Neural cell (in vitro differentiated cells): ENCODE measurements around the gene UBN2. TPM values are rescaled to one million over a fixed set of nuclear protein-coding genes. Genes with fewer than 3 reads are reported as not detected.
"Not testable (repeated sequence)": the region's sequence is repeated elsewhere in the genome, so short reads cannot be mapped to it uniquely, and the experiment has no call there.

Experiments used
- H2AFZ ChIP-seq: fragments of 200-600, 300-800 bp; sonication (generic), shearing (Covaris generic); 2 replicates; pipeline ENCODE4 v1.6.0; 2014; ENCODE audit warnings: low read depth, mild to moderate bottlenecking, antibody characterized with exemption, low read length, moderate library complexity
- H3F3A ChIP-seq: fragments of 200-600 bp; shearing (Covaris generic); 2 replicates; pipeline ENCODE4 v1.6.1; 2016; ENCODE audit warnings: mild to moderate bottlenecking, moderate library complexity, mixed read lengths, antibody characterized with exemption, low read length; ENCODE audit not compliant: insufficient read depth, poor library complexity, severe bottlenecking
- H3K27ac ChIP-seq: fragments of 200-600, 300-800 bp; sonication (generic), shearing (Covaris generic); 2 replicates; pipeline ENCODE4 v1.5.1; 2014; ENCODE audit warnings: mild to moderate bottlenecking, low read length, moderate library complexity
- H3K27me3 ChIP-seq: fragments of 300-800, 200-600 bp; sonication (generic), shearing (Covaris generic); 2 replicates; pipeline ENCODE4 v1.6.0; 2014; ENCODE audit warnings: mild to moderate bottlenecking, low read depth, low read length, moderate library complexity; ENCODE audit not compliant: insufficient read depth
- H3K36me3 ChIP-seq: fragments of 300-800, 200-600 bp; sonication (generic), shearing (Covaris generic); 2 replicates; pipeline ENCODE4 v1.5.1; 2014; ENCODE audit warnings: mild to moderate bottlenecking, antibody characterized with exemption, low read length, moderate library complexity; ENCODE audit not compliant: insufficient read depth
- H3K4me2 ChIP-seq: fragments of 300-800, 200-600 bp; sonication (generic), shearing (Covaris generic); 2 replicates; pipeline ENCODE4 v1.6.0; 2014; ENCODE audit warnings: mild to moderate bottlenecking, low read length
- H3K4me3 ChIP-seq: fragments of 300-800, 200-600 bp; sonication (generic), shearing (Covaris generic); 2 replicates; pipeline ENCODE4 v1.5.1; 2014; ENCODE audit warnings: mild to moderate bottlenecking, low read length, moderate library complexity
- H3K79me2 ChIP-seq: fragments of 200-600 bp; shearing (Covaris generic); replicated peaks from 2 replicates; pipeline ENCODE4 v1.6.0; 2014; ENCODE audit warnings: mild to moderate bottlenecking, low read length, moderate library complexity; ENCODE audit not compliant: insufficient read depth
- H3K9ac ChIP-seq: fragments of 300-800, 200-600 bp; sonication (generic), shearing (Covaris generic); 2 replicates; pipeline ENCODE4 v1.6.1; 2016; ENCODE audit warnings: mild to moderate bottlenecking, low read length, mixed read lengths
- H3K9me2 ChIP-seq: fragments of 200-600 bp; shearing (Covaris generic); 2 replicates; pipeline ENCODE4 v1.6.1; 2016; ENCODE audit warnings: mild to moderate bottlenecking, low read length, mixed read lengths; ENCODE audit not compliant: insufficient read depth
- H3K9me3 ChIP-seq: fragments of 200-600, 300-800 bp; sonication (generic), shearing (Covaris generic); 2 replicates; pipeline ENCODE4 v1.6.1; 2016; ENCODE audit warnings: mild to moderate bottlenecking, mixed run types, low read length, moderate library complexity, mixed read lengths
- H4K20me1 ChIP-seq: fragments of 200-600 bp; shearing (Covaris generic); 2 replicates; pipeline ENCODE4 v1.6.1; 2016; ENCODE audit warnings: mild to moderate bottlenecking, mixed run types; ENCODE audit not compliant: insufficient read depth
- EP300 ChIP-seq: fragments of 450-650 bp; conservative IDR thresholded peaks from 2 replicates; pipeline ENCODE4 v1.6.1; 2014; ENCODE audit warnings: antibody characterized with exemption, mild to moderate bottlenecking, moderate library complexity; ENCODE audit not compliant: poor library complexity, severe bottlenecking
- EZH2 ChIP-seq: fragments of 200-600, 300-800 bp; shearing (Covaris generic), sonication (generic); IDR thresholded peaks from 2 replicates; pipeline ENCODE4 v1.6.1; 2014; ENCODE audit warnings: antibody characterized with exemption, low read length, borderline replicate concordance, mild to moderate bottlenecking; ENCODE audit not compliant: insufficient read depth, poor library complexity, severe bottlenecking
- MXI1 ChIP-seq: fragments of 450-650 bp; conservative IDR thresholded peaks from 2 replicates; pipeline ENCODE4 v1.6.1; 2014; ENCODE audit warnings: antibody characterized with exemption, mild to moderate bottlenecking; ENCODE audit not compliant: poor library complexity, severe bottlenecking
- POLR2AphosphoS5 ChIP-seq: IDR thresholded peaks from 2 replicates; pipeline ENCODE4 v1.6.1; 2012
- RAD21 ChIP-seq: fragments of 450-650 bp; conservative IDR thresholded peaks from 2 replicates; pipeline ENCODE4 v1.6.1; 2014; ENCODE audit warnings: antibody characterized with exemption, mild to moderate bottlenecking, moderate library complexity
- SMC3 ChIP-seq: fragments of 450-650 bp; conservative IDR thresholded peaks from 2 replicates; pipeline ENCODE4 v1.6.1; 2014; ENCODE audit warnings: antibody characterized with exemption, mild to moderate bottlenecking, moderate library complexity; ENCODE audit not compliant: poor library complexity
- TAF1 ChIP-seq: IDR thresholded peaks from 2 replicates; pipeline ENCODE4 v1.6.1; 2012; ENCODE audit warnings: low read depth
- polyA plus RNA-seq: library from polyadenylated mRNA; depleted of rRNA; stranded (reverse); fragments of >200 nt; gene quantifications from 2 replicates; pipeline ENCODE4 v1.2.3, GENCODE V29; 2014
- TF ChIP-seq, protein P1 (sequence below): fragments of 450-650 bp; IDR thresholded peaks from 2 replicates; pipeline ENCODE4 v1.5.1; 2014; ENCODE audit warnings: antibody characterized with exemption, mild to moderate bottlenecking, moderate library complexity; ENCODE audit not compliant: poor library complexity, severe bottlenecking
- TF ChIP-seq, protein P2 (sequence below): IDR thresholded peaks from 2 replicates; pipeline ENCODE4 v1.6.1; 2012; ENCODE audit warnings: borderline replicate concordance

The UBN2 gene
- polyA plus RNA-seq, 1 donor from 2014 or later: 18.2 TPM

DNA sequence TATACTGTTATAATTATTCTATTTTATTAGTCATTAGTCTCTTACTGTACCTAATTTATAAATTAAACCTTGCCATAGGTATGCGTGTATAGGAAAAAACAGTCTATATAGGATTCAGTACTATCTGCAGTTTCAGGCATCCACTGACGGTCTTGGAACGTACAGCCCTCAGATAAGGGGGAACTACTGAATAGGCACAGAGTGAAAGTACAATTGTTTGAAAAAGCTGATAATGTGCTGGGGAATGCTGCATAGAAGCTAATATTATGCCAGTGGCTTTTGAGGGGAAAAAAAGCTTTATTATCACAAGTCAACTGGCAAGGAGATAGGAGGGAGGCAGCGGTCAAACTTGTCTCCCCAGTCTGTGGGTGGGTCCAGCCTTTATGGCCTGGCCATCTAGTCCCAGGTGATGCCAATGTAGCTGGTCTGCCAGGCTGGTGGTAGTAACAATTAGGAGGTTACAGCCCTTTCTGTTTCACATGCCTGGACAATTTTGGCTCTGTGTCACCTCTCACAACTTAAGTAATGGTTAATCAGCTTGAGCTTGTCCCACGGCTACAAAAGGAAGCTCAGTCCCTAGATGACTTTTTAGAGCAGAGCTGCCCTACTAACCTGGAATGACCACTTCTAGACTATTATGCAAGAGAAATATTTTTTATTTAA, 101.8 kb downstream of the UBN2 start:
- Histone ChIP-seq H3F3A (no peaks in the 10 kb centered on the region), H3K27ac (no peak overlapping the region), H3K9me2 (no peaks in the 10 kb centered on the region), H3K79me2 (no peaks in the 10 kb centered on the region), H3K4me2 (no peak overlapping the region), H3K9ac (no peak overlapping the region), H3K4me3 (no peak overlapping the region), H4K20me1 (no peaks in the 10 kb centered on the region), H3K36me3 (no peaks in the 10 kb centered on the region), H3K9me3 (no peaks in the 10 kb centered on the region), H2AFZ (no peak overlapping the region), H3K27me3 (no peaks in the 10 kb centered on the region)
- TF ChIP-seq EZH2 (no peak), POLR2AphosphoS5 (no peak), TAF1 (no peak), SMC3 (no peak)

DNA sequence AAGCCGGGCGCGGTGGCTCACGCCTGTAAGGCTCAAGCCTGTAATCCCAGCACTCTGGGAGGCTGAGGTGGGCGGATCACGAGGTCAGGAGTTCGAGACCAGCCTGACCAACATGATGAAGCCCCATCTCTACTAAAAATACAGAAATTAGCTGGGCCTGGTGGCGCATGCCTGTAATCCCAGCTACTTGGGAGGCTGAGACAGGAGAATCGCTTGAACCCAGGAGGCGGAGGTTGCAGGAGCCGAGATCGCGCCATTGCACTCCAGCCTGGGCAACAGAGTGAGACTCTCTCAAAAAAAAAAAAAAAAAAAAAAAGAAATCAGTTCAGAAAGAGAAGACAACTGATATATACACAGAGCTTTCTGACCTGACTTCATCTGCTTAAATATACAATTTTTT, 102.4 kb downstream of the UBN2 start:
- H3K9me2 ChIP-seq, H3K79me2 ChIP-seq, H4K20me1 ChIP-seq, H3K9ac ChIP-seq, H3K27me3 ChIP-seq, H3K27ac ChIP-seq, H3K4me2 ChIP-seq, H3K36me3 ChIP-seq, H3K4me3 ChIP-seq, H2AFZ ChIP-seq, H3F3A ChIP-seq, H3K9me3 ChIP-seq: not testable (repeated sequence)

DNA sequence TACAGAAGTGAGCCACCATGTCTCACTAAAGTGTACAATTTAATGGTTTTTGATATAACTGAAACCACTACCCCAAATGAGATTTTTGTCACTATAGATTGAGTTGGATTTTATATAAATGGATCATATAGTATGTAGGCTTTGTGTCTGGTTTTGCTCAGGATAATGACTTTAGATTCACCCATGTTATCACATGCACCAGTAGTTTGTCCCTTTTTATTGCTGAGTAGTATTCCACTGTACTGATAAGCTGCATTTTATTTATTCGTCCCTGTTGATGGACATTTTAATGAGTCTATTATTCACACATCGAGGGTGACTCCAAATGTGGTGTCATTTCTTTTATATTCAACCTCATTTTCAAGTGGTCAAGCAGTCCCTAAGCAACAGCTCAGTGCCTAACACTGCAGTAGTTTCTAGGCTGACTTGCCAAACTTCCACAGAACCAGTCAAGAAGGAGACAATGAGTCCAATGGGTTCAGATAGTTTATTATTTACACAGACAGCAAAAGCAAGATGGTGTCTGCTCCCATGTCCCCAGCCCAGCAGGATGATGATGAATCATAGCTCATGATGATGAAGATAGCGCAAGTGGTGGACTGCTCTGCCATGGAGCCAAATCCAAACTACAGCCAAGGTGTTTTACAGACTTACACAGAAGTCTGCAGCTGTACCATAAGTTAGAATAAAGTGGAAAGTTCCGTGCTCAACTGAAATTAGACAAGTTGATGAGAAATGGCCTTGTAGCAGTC, 103.5 kb downstream of the UBN2 start:
- Histone ChIP-seq H3K4me3 (no peak overlapping the region), H2AFZ (no peak overlapping the region), H3F3A (peaks cover 4% of the 10 kb centered on the region), H3K27me3 (no peaks in the 10 kb centered on the region), H3K27ac (no peak overlapping the region), H3K79me2 (no peaks in the 10 kb centered on the region), H3K36me3 (no peaks in the 10 kb centered on the region), H3K9me2 (no peaks in the 10 kb centered on the region), H3K9ac (no peak overlapping the region), H4K20me1 (no peaks in the 10 kb centered on the region), H3K4me2 (no peak overlapping the region), H3K9me3 (no peaks in the 10 kb centered on the region)
- TF ChIP-seq MXI1 (no peak), RAD21 (no peak), POLR2AphosphoS5 (no peak), SMC3 (no peak), EZH2 (no peak), EP300 (no peak)
- TF ChIP-seq, protein P1, sequence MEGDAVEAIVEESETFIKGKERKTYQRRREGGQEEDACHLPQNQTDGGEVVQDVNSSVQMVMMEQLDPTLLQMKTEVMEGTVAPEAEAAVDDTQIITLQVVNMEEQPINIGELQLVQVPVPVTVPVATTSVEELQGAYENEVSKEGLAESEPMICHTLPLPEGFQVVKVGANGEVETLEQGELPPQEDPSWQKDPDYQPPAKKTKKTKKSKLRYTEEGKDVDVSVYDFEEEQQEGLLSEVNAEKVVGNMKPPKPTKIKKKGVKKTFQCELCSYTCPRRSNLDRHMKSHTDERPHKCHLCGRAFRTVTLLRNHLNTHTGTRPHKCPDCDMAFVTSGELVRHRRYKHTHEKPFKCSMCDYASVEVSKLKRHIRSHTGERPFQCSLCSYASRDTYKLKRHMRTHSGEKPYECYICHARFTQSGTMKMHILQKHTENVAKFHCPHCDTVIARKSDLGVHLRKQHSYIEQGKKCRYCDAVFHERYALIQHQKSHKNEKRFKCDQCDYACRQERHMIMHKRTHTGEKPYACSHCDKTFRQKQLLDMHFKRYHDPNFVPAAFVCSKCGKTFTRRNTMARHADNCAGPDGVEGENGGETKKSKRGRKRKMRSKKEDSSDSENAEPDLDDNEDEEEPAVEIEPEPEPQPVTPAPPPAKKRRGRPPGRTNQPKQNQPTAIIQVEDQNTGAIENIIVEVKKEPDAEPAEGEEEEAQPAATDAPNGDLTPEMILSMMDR: no peak
- TF ChIP-seq, protein P2, sequence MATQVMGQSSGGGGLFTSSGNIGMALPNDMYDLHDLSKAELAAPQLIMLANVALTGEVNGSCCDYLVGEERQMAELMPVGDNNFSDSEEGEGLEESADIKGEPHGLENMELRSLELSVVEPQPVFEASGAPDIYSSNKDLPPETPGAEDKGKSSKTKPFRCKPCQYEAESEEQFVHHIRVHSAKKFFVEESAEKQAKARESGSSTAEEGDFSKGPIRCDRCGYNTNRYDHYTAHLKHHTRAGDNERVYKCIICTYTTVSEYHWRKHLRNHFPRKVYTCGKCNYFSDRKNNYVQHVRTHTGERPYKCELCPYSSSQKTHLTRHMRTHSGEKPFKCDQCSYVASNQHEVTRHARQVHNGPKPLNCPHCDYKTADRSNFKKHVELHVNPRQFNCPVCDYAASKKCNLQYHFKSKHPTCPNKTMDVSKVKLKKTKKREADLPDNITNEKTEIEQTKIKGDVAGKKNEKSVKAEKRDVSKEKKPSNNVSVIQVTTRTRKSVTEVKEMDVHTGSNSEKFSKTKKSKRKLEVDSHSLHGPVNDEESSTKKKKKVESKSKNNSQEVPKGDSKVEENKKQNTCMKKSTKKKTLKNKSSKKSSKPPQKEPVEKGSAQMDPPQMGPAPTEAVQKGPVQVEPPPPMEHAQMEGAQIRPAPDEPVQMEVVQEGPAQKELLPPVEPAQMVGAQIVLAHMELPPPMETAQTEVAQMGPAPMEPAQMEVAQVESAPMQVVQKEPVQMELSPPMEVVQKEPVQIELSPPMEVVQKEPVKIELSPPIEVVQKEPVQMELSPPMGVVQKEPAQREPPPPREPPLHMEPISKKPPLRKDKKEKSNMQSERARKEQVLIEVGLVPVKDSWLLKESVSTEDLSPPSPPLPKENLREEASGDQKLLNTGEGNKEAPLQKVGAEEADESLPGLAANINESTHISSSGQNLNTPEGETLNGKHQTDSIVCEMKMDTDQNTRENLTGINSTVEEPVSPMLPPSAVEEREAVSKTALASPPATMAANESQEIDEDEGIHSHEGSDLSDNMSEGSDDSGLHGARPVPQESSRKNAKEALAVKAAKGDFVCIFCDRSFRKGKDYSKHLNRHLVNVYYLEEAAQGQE: no peak
